NT2/D1 (cell line): ENCODE measurements around the gene SPNS3.
A peak's percentile ranks its signal among the peaks of the same experiment; 100 is the strongest.

Experiments used
- DNase-seq: peaks from one replicate; pipeline ENCODE4 v3.0.0-alpha.2; 2011; ENCODE audit warnings: low read depth, low spot score
- H3K27me3 ChIP-seq: 2 replicates; pipeline ENCODE4 v1.6.0; 2011; ENCODE audit warnings: mild to moderate bottlenecking; ENCODE audit not compliant: insufficient read length, insufficient read depth
- H3K36me3 ChIP-seq: 2 replicates; pipeline ENCODE4 v1.6.1; 2011; ENCODE audit warnings: mild to moderate bottlenecking, low read length, mixed read lengths; ENCODE audit not compliant: insufficient read depth, insufficient read length
- H3K4me1 ChIP-seq: 2 replicates; pipeline ENCODE4 v1.5.1; 2011; ENCODE audit not compliant: insufficient read depth, insufficient read length
- H3K4me3 ChIP-seq: 2 replicates; pipeline ENCODE4 v1.5.1; 2011; ENCODE audit warnings: low read depth; ENCODE audit not compliant: insufficient read length
- H3K9ac ChIP-seq: 2 replicates; pipeline ENCODE4 v1.6.0; 2011; ENCODE audit warnings: low read depth; ENCODE audit not compliant: insufficient read length
- H3K9me3 ChIP-seq: 2 replicates; pipeline ENCODE4 v1.5.1; 2011; ENCODE audit warnings: mild to moderate bottlenecking, low read length; ENCODE audit not compliant: insufficient read depth
- SUZ12 ChIP-seq: IDR thresholded peaks from 2 replicates; pipeline ENCODE4 v1.6.1; 2011; ENCODE audit not compliant: insufficient read length, insufficient read depth; ENCODE audit errors: extremely low read depth
- YY1 ChIP-seq: IDR thresholded peaks from 2 replicates; pipeline ENCODE4 v1.6.1; 2011; ENCODE audit not compliant: insufficient read length, insufficient read depth
- ZNF274 ChIP-seq: IDR thresholded peaks from 2 replicates; pipeline ENCODE4 v1.6.1; 2011; ENCODE audit warnings: mild to moderate bottlenecking, low read depth, low read length

Gene SPNS3

GRCh38 chr17:4474093-4474492 is 40.4 kb downstream of the SPNS3 start:
- H3K4me3 ChIP-seq = no peak overlapping the region
- no peaks in the 10 kb centered on the region for H3K9me3 ChIP-seq
- no peak overlapping the region for H3K9ac ChIP-seq
- H3K36me3 ChIP-seq = no peaks in the 10 kb centered on the region
- peaks cover 11% of the 10 kb centered on the region for H3K4me1 ChIP-seq
- H3K27me3 ChIP-seq = no peaks in the 10 kb centered on the region
- DNase-seq = no peak
- no peak for TF ChIP-seq SUZ12
- no peak for TF ChIP-seq ZNF274
- no peak for TF ChIP-seq YY1

GRCh38 chr17:4475001-4475400 is 41.3 kb downstream of the SPNS3 start:
- Histone ChIP-seq H3K27me3 (no peaks in the 10 kb centered on the region), H3K36me3 (no peaks in the 10 kb centered on the region), H3K9me3 (no peaks in the 10 kb centered on the region), H3K4me3 (no peak overlapping the region), H3K4me1 (peaks cover 11% of the 10 kb centered on the region), H3K9ac (no peak overlapping the region)
- DNase-seq = no peak
- TF ChIP-seq YY1 = no peak
- no peak for TF ChIP-seq ZNF274
- no peak for TF ChIP-seq SUZ12

- no peak overlapping the region for H3K4me3 ChIP-seq
- DNase-seq = no peak
These were observed 41.7 kb downstream of the SPNS3 start for GRCh38 chr17:4475463-4475862.

GRCh38 chr17:4476017-4476416 is 42.3 kb downstream of the SPNS3 start:
- Histone ChIP-seq H3K9ac (peak overlapping the region; percentile 5), H3K36me3 (no peaks in the 10 kb centered on the region), H3K4me1 (peaks cover 11% of the 10 kb centered on the region), H3K4me3 (no peak overlapping the region), H3K9me3 (no peaks in the 10 kb centered on the region), H3K27me3 (no peaks in the 10 kb centered on the region)
- no peak for TF ChIP-seq ZNF274
- no peak for TF ChIP-seq YY1
- no peak for TF ChIP-seq SUZ12
- no peak for DNase-seq

More at GRCh38 chr17:4475463-4475862, 41.7 kb downstream of the SPNS3 start:
- TF ChIP-seq SUZ12 = no peak
- TF ChIP-seq YY1 = no peak
- TF ChIP-seq ZNF274 = no peak
- H3K9ac ChIP-seq = peak overlapping the region; percentile 5
- H3K9me3 ChIP-seq = no peaks in the 10 kb centered on the region
- peaks cover 11% of the 10 kb centered on the region for H3K4me1 ChIP-seq
- H3K36me3 ChIP-seq = no peaks in the 10 kb centered on the region
- H3K27me3 ChIP-seq = no peaks in the 10 kb centered on the region

GRCh38 chr17:4476511-4477070 is 42.9 kb downstream of the SPNS3 start:
- Histone ChIP-seq H3K4me3 (no peak overlapping the region), H3K27me3 (no peaks in the 10 kb centered on the region), H3K36me3 (no peaks in the 10 kb centered on the region), H3K4me1 (peaks cover 12% of the 10 kb centered on the region), H3K9ac (peak overlapping the region; percentile 21), H3K9me3 (no peaks in the 10 kb centered on the region)
- TF ChIP-seq YY1 (no peak), ZNF274 (no peak), SUZ12 (no peak)
- DNase-seq = no peak

GRCh38 chr17:4477255-4477791 is 43.6 kb downstream of the SPNS3 start:
- H3K27me3 ChIP-seq = no peaks in the 10 kb centered on the region
- no peaks in the 10 kb centered on the region for H3K9me3 ChIP-seq
- no peak for DNase-seq
- TF ChIP-seq ZNF274 (no peak), YY1 (no peak), SUZ12 (no peak)
- peaks cover 12% of the 10 kb centered on the region for H3K4me1 ChIP-seq
- peak overlapping the region; percentile 4 for H3K9ac ChIP-seq
- H3K4me3 ChIP-seq = no peak overlapping the region
- no peaks in the 10 kb centered on the region for H3K36me3 ChIP-seq

GRCh38 chr17:4478318-4478830 is 44.6 kb downstream of the SPNS3 start:
- Histone ChIP-seq H3K9ac (no peak overlapping the region), H3K4me1 (peaks cover 12% of the 10 kb centered on the region), H3K36me3 (no peaks in the 10 kb centered on the region), H3K4me3 (no peak overlapping the region), H3K27me3 (no peaks in the 10 kb centered on the region), H3K9me3 (no peaks in the 10 kb centered on the region)
- DNase-seq = no peak
- TF ChIP-seq ZNF274 (no peak), YY1 (no peak), SUZ12 (no peak)
